ENCODE measurements around the gene RPS6KA3. TPM values are rescaled to one million over a fixed set of nuclear protein-coding genes. Genes with fewer than 3 reads are reported as not detected.

Gene RPS6KA3
- total and polyA plus RNA-seq, 2 donors (not counting 1 experiment from before 2014, with no cell fraction given): 17.0 to 63.0 TPM

GRCh38 chrX:20253232-20253543 lies 13.5 kb downstream of the RPS6KA3 start:
- no peaks in the 10 kb centered on the region for H3K27me3 Mint-ChIP-seq
- no CpG with 5 or more reads among the region's 1 CpG for WGBS (ENCODE audit: insufficient coverage)
- Histone ChIP-seq H3K36me3 (replicated peaks in 1 of 2; ENCODE audit: control extremely low read depth in 1 of 2, control insufficient read depth in 1 of 2, extremely low read depth in 1 of 2, insufficient read depth in 2 of 2, low read length in 1 of 2) (peaks cover 0 to 9% of the 10 kb centered on the region in 2 experiments), H2AFZ (ENCODE audit: insufficient read depth, low read depth, low read length, poor library complexity, severe bottlenecking) (no peak overlapping the region), H3K27ac (ENCODE audit: low read length in 2 of 2) (no peak overlapping the region), H3K9me3 (ENCODE audit: control extremely low read depth in 1 of 3, control insufficient read depth in 2 of 3, insufficient read depth in 1 of 3, low read length in 2 of 3) (peaks cover 0 to 11% (median 0%) of the 10 kb centered on the region in 3 donors), H3K4me1 (ENCODE audit: control insufficient read depth in 2 of 2, insufficient read depth in 2 of 2, low read length in 2 of 2) (peaks cover 3 to 13% of the 10 kb centered on the region in 2 donors), H3K79me2 (ENCODE audit: control insufficient read depth, insufficient read depth, low read length) (peaks cover 69% of the 10 kb centered on the region), H3K4me2 (replicated peaks; ENCODE audit: low read depth, low read length, poor library complexity, severe bottlenecking) (no peak overlapping the region), H3K4me3 (ENCODE audit: control extremely low read depth in 1 of 5, extremely low read depth in 1 of 5, insufficient read depth in 1 of 5, low read depth in 2 of 5, low read length in 4 of 5) (no peak overlapping the region), H4K20me1 (ENCODE audit: control insufficient read depth, insufficient read depth, low read length, poor library complexity, severe bottlenecking) (peaks cover 5% of the 10 kb centered on the region), H3K9ac (ENCODE audit: low read length) (no peak overlapping the region), H3K27me3 (replicated peaks in 1 of 4; ENCODE audit: control extremely low read depth in 1 of 4, control insufficient read depth in 3 of 4, insufficient read depth in 4 of 4, low read length in 3 of 4) (no peaks in the 10 kb centered on the region)
- H3K4me1 Mint-ChIP-seq: peaks cover 42% of the 10 kb centered on the region
- no peak overlapping the region for H3K27ac Mint-ChIP-seq
- peak; percentile 6 for DNase-seq
- H3K4me3 Mint-ChIP-seq: no peak overlapping the region
- no peak for ATAC-seq (ENCODE audit: low read depth)
- CTCF ChIA-PET: interaction anchor here (0.8 to 2.6 kb wide), 11 partner anchors 9 to 192 kb away, joined by 3 to 16 read pairs (median 4); no protein-coding TSS in a partner anchor
- intact Hi-C loops (cut with micrococcal nuclease): loop anchor here (1.0 to 5.0 kb wide), 3 partner anchors 10 to 189 kb away; no protein-coding TSS in a partner anchor
- H3K9me3 Mint-ChIP-seq (ENCODE audit: insufficient read depth): peaks cover 4% of the 10 kb centered on the region
- POLR2A ChIA-PET: interaction anchor here (0.6 to 0.7 kb wide), 2 partner anchors 177 to 1121 kb away, joined by 6 to 7 read pairs; partner anchors contain the start of gene CNKSR2
- TF ChIP-seq EZH2 (IDR thresholded peaks at IDR 0.05; ENCODE audit: borderline replicate concordance, insufficient read depth, low read depth, low read length, poor library complexity, severe bottlenecking) (no peak), CTCF (IDR thresholded peaks at IDR 0.05) (no peak)

- Histone ChIP-seq H3K9me3 (ENCODE audit: control extremely low read depth in 1 of 3, control insufficient read depth in 2 of 3, insufficient read depth in 1 of 3, low read length in 2 of 3) (peaks cover 0 to 11% (median 0%) of the 10 kb centered on the region in 3 donors), H3K4me2 (replicated peaks; ENCODE audit: low read depth, low read length, poor library complexity, severe bottlenecking) (no peak overlapping the region), H2AFZ (ENCODE audit: insufficient read depth, low read depth, low read length, poor library complexity, severe bottlenecking) (no peak overlapping the region), H4K20me1 (ENCODE audit: control insufficient read depth, insufficient read depth, low read length, poor library complexity, severe bottlenecking) (peaks cover 5% of the 10 kb centered on the region), H3K79me2 (ENCODE audit: control insufficient read depth, insufficient read depth, low read length) (peaks cover 64% of the 10 kb centered on the region), H3K4me1 (ENCODE audit: control insufficient read depth in 2 of 2, insufficient read depth in 2 of 2, low read length in 2 of 2) (peaks cover 3 to 13% of the 10 kb centered on the region in 2 donors), H3K27me3 (replicated peaks in 1 of 4; ENCODE audit: control extremely low read depth in 1 of 4, control insufficient read depth in 3 of 4, insufficient read depth in 4 of 4, low read length in 3 of 4) (no peaks in the 10 kb centered on the region), H3K27ac (ENCODE audit: low read length in 2 of 2) (no peak overlapping the region), H3K4me3 (ENCODE audit: control extremely low read depth in 1 of 5, extremely low read depth in 1 of 5, insufficient read depth in 1 of 5, low read depth in 2 of 5, low read length in 4 of 5) (no peak overlapping the region), H3K36me3 (replicated peaks in 1 of 2; ENCODE audit: control extremely low read depth in 1 of 2, control insufficient read depth in 1 of 2, extremely low read depth in 1 of 2, insufficient read depth in 2 of 2, low read length in 1 of 2) (peaks cover 0 to 9% of the 10 kb centered on the region in 2 experiments), H3K9ac (ENCODE audit: low read length) (no peak overlapping the region)
- DNase-seq (peak; percentile 66), ATAC-seq (ENCODE audit: low read depth) (peak; percentile 64)
- H3K4me1 Mint-ChIP-seq: peaks cover 41% of the 10 kb centered on the region
- POLR2A ChIA-PET: interaction anchor here (0.6 to 0.7 kb wide), 2 partner anchors 178 to 1121 kb away, joined by 6 to 7 read pairs; partner anchors contain the start of gene CNKSR2
- peaks cover 4% of the 10 kb centered on the region for H3K9me3 Mint-ChIP-seq (ENCODE audit: insufficient read depth)
- no peaks in the 10 kb centered on the region for H3K27me3 Mint-ChIP-seq
- WGBS (ENCODE audit: insufficient coverage): no CpG with 5 or more reads among the region's 6 CpGs
- intact Hi-C loops (cut with micrococcal nuclease): loop anchor here (1.0 to 5.0 kb wide), 3 partner anchors 11 to 190 kb away; no protein-coding TSS in a partner anchor
- H3K4me3 Mint-ChIP-seq: no peak overlapping the region
- no peak overlapping the region for H3K27ac Mint-ChIP-seq
- TF ChIP-seq CTCF (IDR thresholded peaks at IDR 0.05) (peak; percentile 49), EZH2 (IDR thresholded peaks at IDR 0.05; ENCODE audit: borderline replicate concordance, insufficient read depth, low read depth, low read length, poor library complexity, severe bottlenecking) (no peak)
- CTCF ChIA-PET: interaction anchor here (0.7 to 2.6 kb wide), 14 partner anchors 9 to 210 kb away, joined by 3 to 16 read pairs (median 4); no protein-coding TSS in a partner anchor
Observed at GRCh38 chrX:20252381-20253231, 14.1 kb downstream of the RPS6KA3 start.
